IMR-90 (cell line): Measurements from ENCODE around the gene HNRNPC. TPM values are rescaled to one million over a fixed set of nuclear protein-coding genes. Genes with fewer than 3 reads are reported as not detected.

Experiments
- ATAC-seq: fragments of 200-7000 bp; cut with Tn5 transposase; 2 replicates; pipeline ENCODE4 v1.9.1; 2020; ENCODE audit warnings: low read depth, mild to moderate bottlenecking, moderate library complexity
- BruUV-seq: library from RNA; stranded (reverse); fragments of 400-500 nt; replicated peaks from 2 replicates; lab custom pipeline; 2021; lab: Mats Ljungman, UMichigan
- CTCF ChIA-PET: fragments of 300-600 bp; formaldehyde crosslinking; extraction: SDS; loops from one replicate; lab custom pipeline; 2021; ENCODE audit warnings: antibody characterized with exemption; lab: Yijun Ruan, JAX
- POLR2A ChIA-PET: fragments of 300-600 bp; sonication (Branson Sonifier 250); formaldehyde crosslinking; loops from one replicate; lab custom pipeline; 2022; ENCODE audit warnings: antibody characterized with exemption; ENCODE audit not compliant: unreplicated experiment; lab: Charles Lee
- DNase-seq: peaks from one replicate; pipeline ENCODE4 v3.0.0; 2013
- H2AFZ ChIP-seq: replicated peaks from 2 replicates; pipeline ENCODE3; 2013; ENCODE audit warnings: low read length, mild to moderate bottlenecking; ENCODE audit not compliant: poor library complexity
- H2AK5ac ChIP-seq: 2 replicates; pipeline ENCODE4 v1.6.1; 2013; ENCODE audit warnings: low read depth, low read length, inconsistent platforms
- H2AK9ac ChIP-seq: replicated peaks from 2 replicates; pipeline ENCODE3; 2013; ENCODE audit warnings: mild to moderate bottlenecking, low read depth, low read length, moderate library complexity; ENCODE audit not compliant: poor library complexity
- H2BK120ac ChIP-seq: 2 replicates; pipeline ENCODE4 v1.6.1; 2013; ENCODE audit warnings: low read depth, low read length, inconsistent platforms
- H2BK15ac ChIP-seq: 3 replicates; pipeline ENCODE4 v1.6.1; 2013; ENCODE audit warnings: low read depth, low read length, inconsistent platforms
- H2BK20ac ChIP-seq: 2 replicates; pipeline ENCODE4 v1.6.1; 2013; ENCODE audit warnings: low read depth, mild to moderate bottlenecking, inconsistent platforms, low read length, moderate library complexity
- H2BK5ac ChIP-seq: 2 replicates; pipeline ENCODE4 v1.6.1; 2013; ENCODE audit warnings: mild to moderate bottlenecking, low read depth, low read length, inconsistent platforms; ENCODE audit not compliant: poor library complexity, severe bottlenecking
- H3K14ac ChIP-seq: replicated peaks from 2 replicates; pipeline ENCODE4 v1.6.1; 2013; ENCODE audit warnings: low read depth, low read length, inconsistent platforms
- H3K18ac ChIP-seq: 2 replicates; pipeline ENCODE4 v1.6.1; 2013; ENCODE audit warnings: low read depth, low read length, control low read depth
- H3K23ac ChIP-seq: 2 replicates; pipeline ENCODE4 v1.6.1; 2013; ENCODE audit warnings: low read depth, low read length, inconsistent platforms
- H3K27ac ChIP-seq: 2 replicates; pipeline ENCODE4 v1.5.1; 2013; ENCODE audit warnings: mild to moderate bottlenecking, control low read depth, low read length; ENCODE audit not compliant: insufficient read depth
- H3K27me3 ChIP-seq: 2 replicates; pipeline ENCODE4 v1.6.1; 2013; ENCODE audit warnings: low read length; ENCODE audit not compliant: control insufficient read depth, insufficient read depth
- H3K36me3 ChIP-seq: 2 replicates; pipeline ENCODE4 v1.6.1; 2013; ENCODE audit warnings: low read length, mixed read lengths; ENCODE audit not compliant: control insufficient read depth, insufficient read depth
- H3K4ac ChIP-seq: 2 replicates; pipeline ENCODE4 v1.6.1; 2013; ENCODE audit warnings: low read depth, low read length, inconsistent platforms
- H3K4me1 ChIP-seq: 2 replicates; pipeline ENCODE4 v1.6.1; 2013; ENCODE audit warnings: low read length, mixed read lengths; ENCODE audit not compliant: control insufficient read depth, insufficient read depth
- H3K4me2 ChIP-seq: 2 replicates; pipeline ENCODE4 v1.6.1; 2013; ENCODE audit warnings: low read depth, mild to moderate bottlenecking, control low read depth, low read length, moderate library complexity
- H3K4me3 ChIP-seq: 2 replicates; pipeline ENCODE4 v1.5.1; 2013; ENCODE audit warnings: low read depth, mild to moderate bottlenecking, control low read depth, low read length, moderate library complexity; ENCODE audit not compliant: insufficient read depth
- H3K56ac ChIP-seq: 2 replicates; pipeline ENCODE4 v1.6.1; 2013; ENCODE audit warnings: low read length, inconsistent platforms; ENCODE audit not compliant: insufficient read depth; ENCODE audit errors: extremely low read depth
- H3K79me1 ChIP-seq, 2 experiments: 2 replicates each; pipeline ENCODE4 v1.6.1; 2013; ENCODE audit warnings: low read length in 2 of 2, inconsistent platforms in 1 of 2, low read depth in 1 of 2
- H3K9ac ChIP-seq: 2 replicates; pipeline ENCODE4 v1.6.1; 2013; ENCODE audit warnings: low read depth, low read length, control low read depth
- H3K9me1 ChIP-seq: 2 replicates; pipeline ENCODE4 v1.6.1; 2013; ENCODE audit warnings: low read length, inconsistent platforms; ENCODE audit not compliant: insufficient read depth
- H3K9me3 ChIP-seq: 2 replicates; pipeline ENCODE4 v1.6.1; 2013; ENCODE audit warnings: low read length; ENCODE audit not compliant: control insufficient read depth, insufficient read depth
- H4K20me1 ChIP-seq: 2 replicates; pipeline ENCODE4 v1.6.1; 2013; ENCODE audit warnings: low read length, inconsistent platforms; ENCODE audit not compliant: insufficient read depth
- H4K5ac ChIP-seq: 2 replicates; pipeline ENCODE4 v1.6.1; 2013; ENCODE audit warnings: mild to moderate bottlenecking, low read depth, low read length, control low read depth
- H4K8ac ChIP-seq, 2 experiments: 2 replicates each; pipeline ENCODE4 v1.6.1; 2013; ENCODE audit warnings: low read depth in 2 of 2, low read length in 2 of 2, control low read depth in 1 of 2, inconsistent platforms in 1 of 2
- H4K91ac ChIP-seq: 2 replicates; pipeline ENCODE4 v1.6.1; 2013; ENCODE audit warnings: low read depth, low read length, inconsistent platforms; ENCODE audit not compliant: insufficient read depth
- CEBPB ChIP-seq: IDR thresholded peaks from 2 replicates; pipeline ENCODE4 v1.6.1; 2012; ENCODE audit warnings: low read depth, low read length, improper control_type of control experiment
- CHD1 ChIP-seq: IDR thresholded peaks from 2 replicates; pipeline ENCODE4 v1.6.1; 2012; ENCODE audit warnings: low read depth, low read length, improper control_type of control experiment
- MAFK ChIP-seq: IDR thresholded peaks from 2 replicates; pipeline ENCODE4 v1.6.1; 2012; ENCODE audit warnings: low read depth, low read length, improper control_type of control experiment
- NFE2L2 ChIP-seq: fragments of 150-350 bp; IDR thresholded peaks from 2 replicates; pipeline ENCODE4 v1.6.1; 2016; ENCODE audit warnings: low read depth, mild to moderate bottlenecking, low read length
- POLR2A ChIP-seq: IDR thresholded peaks from 2 replicates; pipeline ENCODE4 v1.6.1; 2012; ENCODE audit warnings: mild to moderate bottlenecking, low read depth, low read length
- WGBS, 2 experiments: methylation state at CpG; one replicate each; pipeline versions ENCODE4 v1.1.5 to v1.1.7; 2013; ENCODE audit warnings: missing lambda C conversion rate in 2 of 2; ENCODE audit not compliant: insufficient read length in 1 of 2; ENCODE audit errors: extremely low coverage in 2 of 2; 5-methylcytosine and 5-hydroxymethylcytosine counted together
- dilution Hi-C: fragments of 300-500 bp; cut with HindIII; formaldehyde crosslinking; loops from one replicate; pipeline ENCODE4 v1.14.3; 2018; ENCODE audit warnings: low sequenced_read_pairs; ENCODE audit not compliant: unreplicated experiment
- in situ Hi-C: fragments of 300-500 bp; cut with MboI; formaldehyde crosslinking; loops from 3 replicates; pipeline ENCODE4 v1.14.3; 2019; ENCODE audit warnings: low sequenced_read_pairs, inconsistent platforms, mixed read lengths
- intact Hi-C: fragments of 100-400 bp; cut with micrococcal nuclease; formaldehyde crosslinking; loops from 2 replicates; pipeline ENCODE4 v1.10.0; 2022
- polyA plus RNA-seq, 3 experiments: library from polyadenylated mRNA; depleted of rRNA; stranded (reverse); fragments of >200 nt; gene quantifications; 2 replicates each; pipeline ENCODE4 v1.2.3, GENCODE V29; 2012; ENCODE audit warnings: low replicate concordance in 1 of 3
- total RNA-seq: library from RNA; depleted of rRNA; stranded (reverse); fragments of >200 nt; gene quantifications from 2 replicates; pipeline ENCODE4 v1.2.3, GENCODE V29; 2012

HNRNPC gene
- total and polyA plus RNA-seq, 2 of the 4 experiments (the other 2 are of a cell fraction), result 308 to 615 TPM

- Histone ChIP-seq H3K4me1 (peaks cover 3% of the 10 kb centered on the region; the same call in 1 of the 2 replicates), H3K18ac (no peak overlapping the region), H3K14ac (no peak overlapping the region), H3K56ac (no peak overlapping the region), H3K9me1 (0 out of 2 replicates have a peak, but pooled peaks cover 4% of the 10 kb centered on the region), H2AK9ac (no peak overlapping the region), H3K36me3 (peaks cover 36% of the 10 kb centered on the region), H2BK20ac (no peak overlapping the region), H4K5ac (no peak overlapping the region), H3K4ac (no peak overlapping the region), H4K8ac (no peak overlapping the region), H3K4me3 (no peak overlapping the region), H3K27me3 (no peaks in the 10 kb centered on the region), H4K91ac (no peak overlapping the region), H3K4me2 (no peak overlapping the region), H4K20me1 (peaks cover 95% of the 10 kb centered on the region), H2AK5ac (no peak overlapping the region), H3K9ac (no peak overlapping the region), H2BK15ac (no peak overlapping the region), H3K9me3 (no peaks in the 10 kb centered on the region), H3K23ac (no peak overlapping the region), H2BK5ac (no peak overlapping the region), H2BK120ac (no peak overlapping the region), H2AFZ (no peak overlapping the region), H3K27ac (no peak overlapping the region), H3K79me1 (peaks cover 6 to 47% of the 10 kb centered on the region in 2 experiments; a peak in 3 of 4 replicates)
- ChIA-PET POLR2A (no interaction called here), CTCF (no interaction called here)
- BruUV-seq, result no TSS peak
- 80% methylated on average over 1 of the region's 8 CpGs; no CpG with 5 or more reads in 1 of the 2 experiments for WGBS, 2 experiments
- DNase-seq, result no peak
- TF ChIP-seq CHD1 (no peak), NFE2L2 (no peak), CEBPB (no peak), MAFK (no peak), POLR2A (no peak)
- dilution Hi-C loops, result no loop called here
- no peak; the same call in 1 of the 2 replicates for ATAC-seq
- intact Hi-C loops, result loop anchor here (2.0 kb wide), 1 partner anchor 151 kb away; the partner anchor contains the start of gene SUPT16H
- in situ Hi-C loops, result no loop called here
These were observed 35.7 kb downstream of the HNRNPC start for GRCh38 chr14:21233457-21234076.
